GM18873 (cell line): ENCODE results near the gene CSF1.

ENCODE experiments used
- ATAC-seq: cut with Tn5 transposase; IDR thresholded peaks from one replicate; pipeline ENCODE4 v1.9.1; 2021; ENCODE audit warnings: mild to moderate bottlenecking, moderate library complexity, moderate number of reproducible peaks; ENCODE audit not compliant: unreplicated experiment, low FRiP score

The CSF1 gene

DNA sequence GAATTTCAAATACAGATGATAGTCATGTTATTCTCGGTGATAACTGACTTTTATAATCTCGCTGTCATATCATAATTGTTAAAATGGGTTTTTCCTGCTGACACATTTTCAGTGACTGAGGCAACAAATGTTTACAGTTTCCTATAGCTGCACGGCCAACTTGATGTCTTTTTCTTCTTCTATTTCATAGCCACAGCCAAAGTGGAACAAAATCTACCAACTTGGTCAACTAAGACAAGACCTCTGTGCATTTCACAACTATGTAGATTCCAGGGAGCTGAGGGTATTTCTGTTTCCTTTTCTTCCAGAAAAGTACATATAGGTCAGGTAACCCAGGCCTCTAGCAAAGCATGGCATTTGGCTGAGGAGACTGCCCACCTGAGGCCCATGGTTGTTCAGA is 63.5 kb downstream of the CSF1 start:
- no peak for ATAC-seq

DNA sequence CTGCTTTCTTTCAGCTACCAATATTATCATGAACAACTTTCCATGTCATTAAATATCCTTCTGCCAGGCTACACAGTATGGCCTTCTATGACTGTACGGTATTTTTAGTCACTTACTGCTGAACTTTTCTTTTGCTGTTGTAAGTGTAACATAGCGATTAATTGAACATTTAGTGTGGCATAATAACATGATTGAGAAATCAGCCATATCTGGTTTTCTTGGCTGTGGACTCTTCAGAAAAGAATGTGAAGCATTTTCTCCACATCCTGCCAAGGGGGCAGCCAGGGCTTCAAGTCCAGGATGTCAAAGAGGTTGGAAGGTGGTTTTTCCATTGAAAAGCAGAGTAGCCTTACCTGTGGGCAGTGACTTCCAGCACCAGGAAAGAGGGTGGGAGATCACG is 65.1 kb downstream of the CSF1 start:
- no peak for ATAC-seq

DNA sequence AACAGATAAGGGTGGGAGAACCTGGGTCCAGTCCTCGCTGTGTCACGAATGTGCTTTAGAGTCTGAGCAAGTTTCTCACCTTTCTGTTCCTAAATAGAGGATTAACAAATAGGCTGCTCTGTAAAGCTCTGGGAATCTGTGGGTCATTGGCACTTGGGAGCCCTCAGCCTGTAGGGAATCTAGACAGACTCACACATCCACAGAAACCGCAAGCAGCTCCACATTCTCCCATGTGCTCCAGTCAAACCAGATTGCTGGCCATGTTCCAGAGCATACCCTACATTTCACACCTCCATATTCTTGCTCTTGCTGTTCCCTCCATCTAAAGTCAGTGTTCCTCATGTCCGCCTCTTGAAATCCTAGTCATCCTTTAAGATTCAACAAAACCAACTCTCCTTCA is 66.1 kb downstream of the CSF1 start:
- ATAC-seq: no peak

- no peak for ATAC-seq
Observed at GRCh38 chr1:109977225-109977624, 66.6 kb downstream of the CSF1 start.

DNA sequence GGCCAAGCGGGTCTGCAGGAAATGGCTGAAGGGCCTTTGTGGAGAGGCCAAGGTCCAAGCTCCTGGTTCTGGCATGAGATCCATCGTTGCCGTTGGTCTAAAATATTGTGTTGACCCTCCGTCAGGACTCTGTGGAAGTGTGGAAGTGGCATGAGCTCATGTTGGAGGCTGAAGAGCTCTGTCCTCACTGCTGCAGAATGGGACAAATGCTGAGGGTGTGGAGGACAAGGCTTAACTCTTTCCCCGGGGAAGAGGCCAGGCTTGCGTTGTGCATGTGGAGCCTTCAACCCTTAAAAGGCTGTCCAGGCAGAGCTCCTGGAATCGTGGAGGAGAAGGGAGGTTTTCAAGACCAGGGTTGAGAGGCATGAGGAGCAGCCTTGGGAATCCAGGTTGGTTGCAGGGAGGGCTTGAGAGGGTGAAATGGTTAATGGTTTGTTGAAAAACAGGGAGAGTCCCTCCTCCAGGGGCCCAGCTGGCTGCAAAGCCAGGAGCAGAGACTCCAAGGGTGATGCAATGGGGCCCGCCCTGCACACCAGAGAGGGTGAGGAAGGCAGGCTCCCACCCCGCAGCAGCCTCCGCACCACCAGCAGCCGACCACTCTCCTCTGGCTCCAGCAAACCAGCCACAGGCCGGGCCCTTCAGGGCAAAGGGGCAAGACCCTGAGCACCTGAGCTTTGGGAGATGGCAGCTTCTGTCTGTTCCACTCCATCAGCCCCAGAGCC is 67.2 kb downstream of the CSF1 start:
- no peak for ATAC-seq

DNA sequence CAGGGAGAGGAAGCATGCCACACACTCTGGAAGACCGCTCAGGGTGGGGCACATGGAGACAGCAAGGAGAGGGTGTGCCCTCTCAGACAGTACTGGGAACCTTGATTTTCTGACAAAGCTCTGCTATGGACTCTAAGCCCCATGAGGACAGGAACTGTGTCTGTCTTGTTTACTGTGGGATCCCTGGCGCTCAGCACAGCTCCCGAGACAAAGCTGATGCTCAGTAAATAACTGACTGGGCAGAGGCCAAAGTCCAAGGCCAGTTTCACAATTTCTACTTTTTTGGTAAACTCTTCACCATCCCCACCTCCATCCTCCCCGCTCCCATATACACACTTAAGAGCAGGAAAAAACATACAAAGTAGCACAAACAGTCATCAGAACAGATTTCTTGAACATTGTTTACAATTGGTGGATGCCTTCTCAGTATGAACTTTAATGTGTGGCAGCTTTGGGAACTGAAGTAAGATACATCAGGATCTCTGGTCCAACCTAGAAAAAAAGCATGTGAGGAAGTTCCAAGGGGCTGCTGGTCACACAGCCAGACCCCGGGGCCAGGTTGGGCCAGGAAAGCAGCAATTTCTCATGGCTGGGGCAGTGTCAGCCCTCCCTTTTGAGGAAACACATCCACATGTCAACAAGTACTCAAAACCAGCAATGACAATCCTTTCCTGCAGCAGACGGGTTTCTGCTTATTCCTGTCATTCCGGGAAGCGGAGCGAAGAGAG is 68.3 kb downstream of the CSF1 start:
- no peak for ATAC-seq

GRCh38 chr1:109979489-109980091 is 68.9 kb downstream of the CSF1 start:
- ATAC-seq: no peak
